ENCODE results near the gene CLDN6. TPM values are rescaled to one million over a fixed set of nuclear protein-coding genes. Genes with fewer than 3 reads are reported as not detected.
A peak's percentile ranks its signal among the peaks of the same experiment; 100 is the strongest.
"Not testable (repeated sequence)": the region's sequence is repeated elsewhere in the genome, so short reads cannot be mapped to it uniquely, and the experiment has no call there.

Gene CLDN6
- total and polyA plus RNA-seq, 5 experiments from 2014 or later: not detected

- peaks cover 26 to 64% (median 55%) of the 10 kb centered on the region in 4 donors for H3K4me1 Mint-ChIP-seq
Observed at GRCh38 chr16:3058139-3059030, 40.4 kb upstream of the CLDN6 start.

GRCh38 chr16:3057181-3058138 lies 39.5 kb upstream of the CLDN6 start:
- Mint-ChIP-seq H3K27me3 (no peaks in the 10 kb centered on the region), H3K27ac (peak overlapping the region in 9 of 10 donors; percentile 9 to 85 (median 58)), H3K9me3 (no peaks in the 10 kb centered on the region), H3K4me1 (peaks cover 23 to 58% (median 48%) of the 10 kb centered on the region in 4 donors), H3K36me3 (peaks cover 0 to 16% (median 0%) of the 10 kb centered on the region in 3 donors), H3K4me3 (peak overlapping the region; percentile 33 to 88 (median 66))
- POLR2A ChIA-PET: interaction anchor here (1.2 to 15.7 kb wide), 12 partner anchors 10 to 159 kb away, joined by 3 to 278 read pairs (median 6); partner anchors contain the start of genes MMP25, ZNF213 and ZSCAN10
- DNase-seq (no peak), ATAC-seq (no peak)

More at GRCh38 chr16:3058139-3059030, 40.4 kb upstream of the CLDN6 start:
- DNase-seq (peak in 5 of 10 donors; percentile 39 to 75 (median 46)), ATAC-seq (peak; percentile 43 to 61)
- POLR2A ChIA-PET: interaction anchor here (0.5 to 15.7 kb wide), 26 partner anchors 10 to 1215 kb away, joined by 3 to 278 read pairs (median 6); partner anchors contain the start of genes HCFC1R1, MMP25, TFAP4 and ZNF213
- peak overlapping the region in 9 of 10 donors; percentile 71 to 94 (median 87) for H3K27ac Mint-ChIP-seq
- no peaks in the 10 kb centered on the region for H3K27me3 Mint-ChIP-seq
- peak overlapping the region; percentile 82 to 95 (median 87) for H3K4me3 Mint-ChIP-seq
- no peaks in the 10 kb centered on the region for H3K9me3 Mint-ChIP-seq
- peaks cover 0 to 16% (median 0%) of the 10 kb centered on the region in 3 donors for H3K36me3 Mint-ChIP-seq

GRCh38 chr16:3056336-3057180 lies 38.6 kb upstream of the CLDN6 start:
- Mint-ChIP-seq H3K9me3 (no peaks in the 10 kb centered on the region), H3K27ac (peak overlapping the region in 3 of 10 donors; percentile 29 to 60 (median 56)), H3K4me3 (peak overlapping the region in 9 of 10 donors; percentile 33 to 88 (median 64)), H3K36me3 (peaks cover 0 to 16% (median 0%) of the 10 kb centered on the region in 3 donors), H3K4me1 (peaks cover 26 to 55% (median 48%) of the 10 kb centered on the region in 4 donors), H3K27me3 (no peaks in the 10 kb centered on the region)
- ATAC-seq (no peak), DNase-seq (no peak)
- POLR2A ChIA-PET: interaction anchor here (1.1 to 15.7 kb wide), 6 partner anchors 9 to 106 kb away, joined by 3 to 278 read pairs (median 14); partner anchors contain the start of genes IL32, MMP25 and ZNF213

GRCh38 chr16:3055734-3056115 lies 37.7 kb upstream of the CLDN6 start:
- H3K27me3 Mint-ChIP-seq: not testable (repeated sequence)
- H3K4me1 Mint-ChIP-seq: peaks cover 27 to 58% (median 50%) of the 10 kb centered on the region in 4 donors
- peaks cover 0 to 16% (median 0%) of the 10 kb centered on the region in 3 donors for H3K36me3 Mint-ChIP-seq

GRCh38 chr16:3054965-3055733 lies 37.2 kb upstream of the CLDN6 start:
- POLR2A ChIA-PET: interaction anchor here (1.1 to 15.7 kb wide), 4 partner anchors 10 to 108 kb away, joined by 3 to 278 read pairs (median 4); partner anchors contain the start of genes IL32 and ZNF213
- no peaks in the 10 kb centered on the region for H3K27me3 Mint-ChIP-seq
- H3K9me3 Mint-ChIP-seq: no peaks in the 10 kb centered on the region
- peak overlapping the region; percentile 4 to 74 (median 58) for H3K4me3 Mint-ChIP-seq
- H3K27ac Mint-ChIP-seq: peak overlapping the region in 9 of 10 donors; percentile 11 to 93 (median 79)
- peaks cover 31 to 59% (median 54%) of the 10 kb centered on the region in 4 donors for H3K4me1 Mint-ChIP-seq
- peaks cover 0 to 16% (median 0%) of the 10 kb centered on the region in 3 donors for H3K36me3 Mint-ChIP-seq
- ATAC-seq (no peak), DNase-seq (no peak)

More at GRCh38 chr16:3055734-3056115, 37.7 kb upstream of the CLDN6 start:
- H3K9me3 Mint-ChIP-seq, ATAC-seq, DNase-seq: not testable (repeated sequence)
- H3K4me3 Mint-ChIP-seq: peak overlapping the region in 6 of 10 donors; percentile 26 to 74 (median 60)
- peak overlapping the region in 5 of 10 donors; percentile 29 to 92 (median 79) for H3K27ac Mint-ChIP-seq
- POLR2A ChIA-PET: interaction anchor here (1.1 to 15.7 kb wide), 4 partner anchors 9 to 107 kb away, joined by 3 to 278 read pairs (median 34); partner anchors contain the start of genes IL32 and ZNF213

- DNase-seq, H3K27me3 Mint-ChIP-seq, POLR2A ChIA-PET, H3K9me3 Mint-ChIP-seq: not testable (repeated sequence)
- Mint-ChIP-seq H3K4me1 (peaks cover 33 to 56% (median 51%) of the 10 kb centered on the region in 4 donors), H3K27ac (peak overlapping the region in 1 of 10 donors; percentile 38), H3K36me3 (peaks cover 0 to 16% (median 0%) of the 10 kb centered on the region in 3 donors), H3K4me3 (peak overlapping the region in 1 of 10 donors; percentile 6)
- peak in 1 of 2 donors; percentile 39 for ATAC-seq
Observed at GRCh38 chr16:3053330-3053710, 35.3 kb upstream of the CLDN6 start.

GRCh38 chr16:3052571-3053329 lies 34.8 kb upstream of the CLDN6 start:
- H3K27me3 Mint-ChIP-seq, H3K9me3 Mint-ChIP-seq, DNase-seq: not testable (repeated sequence)
- ATAC-seq: peak in 1 of 2 donors; percentile 23
- peak overlapping the region in 1 of 10 donors; percentile 46 for H3K4me3 Mint-ChIP-seq
- H3K4me1 Mint-ChIP-seq: peaks cover 36 to 59% (median 54%) of the 10 kb centered on the region in 4 donors
- POLR2A ChIA-PET: interaction anchor here (0.8 kb wide), 1 partner anchor 77 kb away, joined by 3 read pairs; no protein-coding TSS in a partner anchor
- peaks cover 0 to 16% (median 0%) of the 10 kb centered on the region in 3 donors for H3K36me3 Mint-ChIP-seq
- peak overlapping the region in 4 of 10 donors; percentile 19 to 81 (median 27) for H3K27ac Mint-ChIP-seq

- Mint-ChIP-seq H3K27me3 (peaks cover 0 to 2% (median 0%) of the 10 kb centered on the region in 5 donors), H3K27ac (peak overlapping the region in 3 of 10 donors; percentile 8 to 59 (median 25)), H3K4me3 (no peak overlapping the region), H3K4me1 (peaks cover 31 to 50% (median 46%) of the 10 kb centered on the region in 4 donors), H3K36me3 (peaks cover 0 to 12% (median 0%) of the 10 kb centered on the region in 3 donors), H3K9me3 (no peaks in the 10 kb centered on the region)
- POLR2A ChIA-PET: interaction anchor here (0.6 to 1.4 kb wide), 5 partner anchors 12 to 82 kb away, joined by 3 to 5 read pairs (median 4); no protein-coding TSS in a partner anchor
- ATAC-seq: no peak
- DNase-seq: no peak
Observed at GRCh38 chr16:3051494-3051893, 33.5 kb upstream of the CLDN6 start.

GRCh38 chr16:3051009-3051408 lies 33.0 kb upstream of the CLDN6 start:
- Mint-ChIP-seq H3K36me3 (peaks cover 0 to 12% (median 0%) of the 10 kb centered on the region in 3 donors), H3K9me3 (no peaks in the 10 kb centered on the region), H3K4me3 (no peak overlapping the region), H3K27me3 (peaks cover 0 to 2% (median 0%) of the 10 kb centered on the region in 5 donors), H3K27ac (peak overlapping the region in 5 of 10 donors; percentile 15 to 37 (median 25)), H3K4me1 (peaks cover 31 to 50% (median 44%) of the 10 kb centered on the region in 4 donors)
- DNase-seq: no peak
- no peak for ATAC-seq
- POLR2A ChIA-PET: interaction anchor here (1.1 to 1.4 kb wide), 4 partner anchors 11 to 83 kb away, joined by 3 to 5 read pairs (median 4); no protein-coding TSS in a partner anchor

Measured in naive thymus-derived CD8-positive, alpha-beta T cell (primary cell).